Measurements from ENCODE around the gene TP53. TPM values are rescaled to one million over a fixed set of nuclear protein-coding genes. Genes with fewer than 3 reads are reported as not detected.

Gene TP53
- total RNA-seq, 1 donor from 2014 or later = 178 TPM

DNA sequence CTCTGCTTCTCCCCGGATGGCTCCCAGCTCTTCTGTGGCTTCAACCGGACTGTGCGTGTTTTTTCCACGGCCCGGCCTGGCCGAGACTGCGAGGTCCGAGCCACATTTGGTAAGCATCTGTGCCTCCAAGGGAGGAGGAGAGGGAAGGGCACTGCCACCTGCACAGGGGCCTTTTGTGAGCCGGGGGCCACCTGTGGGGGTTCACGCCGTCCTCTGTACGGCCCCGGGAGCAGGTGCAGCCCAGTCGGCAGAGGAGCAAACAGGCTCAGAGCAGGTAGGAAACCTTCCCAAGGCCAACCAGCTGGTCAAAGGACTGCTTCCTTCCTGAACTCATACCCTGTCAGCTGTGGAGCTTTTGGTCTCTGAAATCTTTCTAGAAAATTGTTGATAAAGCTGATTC lies 14.4 kb upstream of the TP53 start:
- peaks cover 18% of the 10 kb centered on the region for H3K36me3 Mint-ChIP-seq (ENCODE audit: low read depth)
- H3K4me3 Mint-ChIP-seq = no peak overlapping the region
- peaks cover 12% of the 10 kb centered on the region for H3K4me1 Mint-ChIP-seq
- intact Hi-C loops (cut with micrococcal nuclease) = no loop called here
- no peaks in the 10 kb centered on the region for H3K9me3 Mint-ChIP-seq
- no peak overlapping the region for H3K27ac Mint-ChIP-seq
- peaks cover 28% of the 10 kb centered on the region for H3K27me3 Mint-ChIP-seq
- DNase-seq = no peak

DNA sequence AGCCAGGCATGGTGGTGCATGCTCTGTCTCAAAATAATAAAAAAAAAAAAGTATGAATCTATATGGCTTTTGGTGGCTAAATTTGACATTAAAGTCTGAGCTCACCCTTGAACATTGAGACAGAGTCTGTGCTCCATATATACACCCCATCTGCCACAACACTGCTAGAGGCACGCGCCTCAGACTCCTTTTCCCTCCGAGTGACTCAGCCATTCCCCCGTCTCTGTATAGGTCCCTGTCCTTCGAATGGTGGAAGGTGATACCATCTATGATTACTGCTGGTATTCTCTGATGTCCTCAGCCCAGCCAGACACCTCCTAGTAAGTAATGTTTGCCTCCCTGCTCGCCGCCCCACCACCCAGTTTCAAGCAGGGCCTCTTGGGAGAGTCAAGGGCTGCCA lies 13.2 kb upstream of the TP53 start:
- DNase-seq = no peak
- intact Hi-C loops (cut with micrococcal nuclease) = no loop called here
- H3K27ac Mint-ChIP-seq = no peak overlapping the region
- H3K9me3 Mint-ChIP-seq = no peaks in the 10 kb centered on the region
- peaks cover 16% of the 10 kb centered on the region for H3K27me3 Mint-ChIP-seq
- H3K4me3 Mint-ChIP-seq = no peak overlapping the region
- peaks cover 10% of the 10 kb centered on the region for H3K4me1 Mint-ChIP-seq
- peaks cover 24% of the 10 kb centered on the region for H3K36me3 Mint-ChIP-seq (ENCODE audit: low read depth)

DNA sequence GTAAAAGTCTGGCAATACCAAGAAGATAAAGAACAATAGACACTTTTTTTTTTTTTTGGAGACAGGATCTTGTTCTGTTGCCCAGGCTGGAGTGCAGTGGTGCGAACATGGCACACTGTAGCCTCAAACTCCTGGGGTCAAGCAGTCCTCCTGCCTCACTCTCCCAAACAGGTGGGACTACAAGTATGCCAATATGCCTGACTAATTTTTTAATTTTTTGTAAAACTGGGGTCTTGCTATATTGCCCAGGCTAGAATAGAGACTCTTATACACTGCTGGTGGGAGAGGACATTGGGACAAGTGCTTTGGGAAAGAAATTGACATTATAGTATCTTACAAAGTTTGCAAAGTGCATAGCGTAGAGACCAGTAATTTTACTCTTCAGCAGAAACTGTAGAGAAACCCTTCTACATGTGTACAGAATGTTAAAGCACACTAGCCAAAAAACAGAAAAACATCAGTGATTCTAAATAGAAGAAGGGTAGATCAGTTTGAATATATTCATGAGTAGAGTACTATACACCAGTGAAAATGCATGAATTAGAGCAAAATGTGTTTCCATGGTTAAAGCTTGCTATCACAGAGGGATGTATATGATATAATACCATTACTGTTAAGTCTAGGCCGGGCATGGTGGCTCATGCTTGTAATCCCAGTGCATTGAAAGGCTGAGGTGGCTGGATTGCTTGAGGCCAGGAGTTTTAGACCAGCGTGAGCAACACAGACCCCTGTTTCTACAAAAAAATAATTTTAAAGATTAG lies 10.7 kb upstream of the TP53 start:
- H3K36me3 Mint-ChIP-seq (ENCODE audit: low read depth) = peaks cover 26% of the 10 kb centered on the region
- H3K4me1 Mint-ChIP-seq = peaks cover 2% of the 10 kb centered on the region
- DNase-seq = no peak
- no peak overlapping the region for H3K4me3 Mint-ChIP-seq
- no peaks in the 10 kb centered on the region for H3K9me3 Mint-ChIP-seq
- no peak overlapping the region for H3K27ac Mint-ChIP-seq
- H3K27me3 Mint-ChIP-seq = no peaks in the 10 kb centered on the region
- intact Hi-C loops (cut with micrococcal nuclease) = no loop called here

DNA sequence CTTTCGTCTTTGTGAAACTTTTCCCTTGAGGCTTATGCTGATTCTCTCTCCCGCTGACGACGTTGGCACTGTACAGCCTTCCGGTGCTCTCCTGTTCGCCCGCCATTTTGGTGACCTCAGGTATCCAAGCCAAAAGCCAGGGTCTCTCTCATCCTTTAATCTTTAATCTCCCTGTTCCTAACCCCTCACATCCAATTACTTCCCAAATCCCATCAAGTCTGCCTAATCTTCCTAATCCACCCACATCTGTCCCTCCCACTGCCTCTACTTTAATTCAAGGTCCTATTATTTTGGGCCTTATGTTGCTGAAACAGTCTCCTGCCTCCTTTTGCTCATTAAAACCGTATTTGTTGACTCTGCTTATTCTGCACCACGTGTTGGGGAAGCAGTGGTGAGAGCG lies 8.3 kb upstream of the TP53 start:
- Mint-ChIP-seq H3K9me3 (no peaks in the 10 kb centered on the region), H3K27me3 (no peaks in the 10 kb centered on the region), H3K27ac (no peak overlapping the region), H3K4me3 (no peak overlapping the region), H3K4me1 (peaks cover 2% of the 10 kb centered on the region), H3K36me3 (ENCODE audit: low read depth) (peaks cover 23% of the 10 kb centered on the region)
- intact Hi-C loops (cut with micrococcal nuclease) = no loop called here
- DNase-seq = no peak

DNA sequence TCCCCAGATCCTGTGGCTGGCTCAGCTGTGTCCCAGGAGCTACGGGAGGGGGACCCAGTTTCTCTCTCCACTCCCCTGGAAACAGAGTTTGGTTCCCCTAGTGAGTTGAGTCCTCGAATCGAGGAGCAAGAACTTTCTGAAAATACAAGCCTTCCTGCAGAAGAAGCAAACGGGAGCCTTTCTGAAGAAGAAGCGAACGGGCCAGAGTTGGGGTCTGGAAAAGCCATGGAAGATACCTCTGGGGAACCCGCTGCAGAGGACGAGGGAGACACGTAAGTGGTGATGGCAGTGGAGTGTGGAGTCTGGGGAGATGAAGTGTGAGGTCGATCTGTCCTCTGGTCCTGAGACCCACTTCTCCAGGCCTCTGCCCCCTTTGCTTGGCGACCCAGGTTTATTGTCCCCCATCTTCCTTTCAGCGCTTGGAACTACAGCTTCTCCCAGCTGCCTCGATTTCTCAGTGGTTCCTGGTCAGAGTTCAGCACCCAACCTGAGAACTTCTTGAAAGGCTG lies 1.6 kb upstream of the TP53 start:
- Mint-ChIP-seq H3K27ac (peak overlapping the region; percentile 97), H3K27me3 (no peaks in the 10 kb centered on the region), H3K4me1 (peaks cover 24% of the 10 kb centered on the region), H3K4me3 (peak overlapping the region; percentile 93), H3K9me3 (no peaks in the 10 kb centered on the region), H3K36me3 (ENCODE audit: low read depth) (peaks cover 36% of the 10 kb centered on the region)
- DNase-seq = peak; percentile 63
- intact Hi-C loops (cut with micrococcal nuclease) = loop anchor here (1.0 to 10.0 kb wide), 9 partner anchors 28 to 466 kb away; partner anchors contain the start of genes CHD3, CNTROB, CTDNEP1 and DNAH2

DNA sequence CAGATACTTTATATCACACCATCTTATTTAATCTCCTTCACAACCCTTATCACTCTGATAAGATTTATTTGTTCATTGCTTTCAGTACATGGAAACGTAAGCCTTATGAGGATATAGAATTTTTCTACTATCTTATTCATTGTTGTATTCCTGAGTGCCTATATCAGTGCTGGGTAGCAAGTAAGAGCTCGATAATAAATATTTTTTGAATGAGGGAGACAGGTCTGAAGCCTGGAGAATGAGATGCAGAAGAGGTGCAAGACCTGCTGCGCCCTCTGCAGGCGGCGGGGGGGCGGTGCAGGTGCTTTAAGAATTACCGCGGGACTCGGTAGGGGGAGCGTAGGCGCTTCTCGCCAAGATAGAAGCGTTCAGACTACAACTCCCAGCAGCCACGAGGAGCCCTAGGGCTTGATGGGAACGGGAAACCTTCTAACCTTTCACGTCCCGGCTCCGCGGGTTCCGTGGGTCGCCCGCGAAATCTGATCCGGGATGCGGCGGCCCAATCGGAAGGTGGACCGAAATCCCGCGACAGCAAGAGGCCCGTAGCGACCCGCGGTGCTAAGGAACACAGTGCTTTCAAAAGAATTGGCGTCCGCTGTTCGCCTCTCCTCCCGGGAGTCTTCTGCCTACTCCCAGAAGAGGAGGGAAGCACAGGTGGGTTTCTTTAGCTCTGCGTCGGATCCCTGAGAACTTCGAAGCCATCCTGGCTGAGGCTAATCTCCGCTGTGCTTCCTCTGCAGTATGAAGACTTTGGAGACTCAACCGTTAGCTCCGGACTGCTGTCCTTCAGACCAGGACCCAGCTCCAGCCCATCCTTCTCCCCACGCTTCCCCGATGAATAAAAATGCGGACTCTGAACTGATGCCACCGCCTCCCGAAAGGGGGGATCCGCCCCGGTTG lies 868 bp upstream of the TP53 start, which contains the start of gene WRAP53:
WRAP53 (plus strand) TSS at position 570 of the 900 bp plus-strand sequence; CDS start at position 742, 172 bp downstream.
- Mint-ChIP-seq H3K9me3 (no peaks in the 10 kb centered on the region), H3K27ac (peak within 1 kb of the TSS; percentile 97), H3K36me3 (ENCODE audit: low read depth) (peaks cover 33% of the 10 kb centered on the region), H3K4me1 (peaks cover 24% of the 10 kb centered on the region), H3K27me3 (no peaks in the 10 kb centered on the region), H3K4me3 (peak within 1 kb of the TSS; percentile 93)
- intact Hi-C loops (cut with micrococcal nuclease) = loop anchor here (1.0 to 10.0 kb wide), 14 partner anchors 29 to 467 kb away; partner anchors contain the start of genes CHD3, CNTROB, CTDNEP1 and DNAH2
- DNase-seq = peak; percentile 99

DNA sequence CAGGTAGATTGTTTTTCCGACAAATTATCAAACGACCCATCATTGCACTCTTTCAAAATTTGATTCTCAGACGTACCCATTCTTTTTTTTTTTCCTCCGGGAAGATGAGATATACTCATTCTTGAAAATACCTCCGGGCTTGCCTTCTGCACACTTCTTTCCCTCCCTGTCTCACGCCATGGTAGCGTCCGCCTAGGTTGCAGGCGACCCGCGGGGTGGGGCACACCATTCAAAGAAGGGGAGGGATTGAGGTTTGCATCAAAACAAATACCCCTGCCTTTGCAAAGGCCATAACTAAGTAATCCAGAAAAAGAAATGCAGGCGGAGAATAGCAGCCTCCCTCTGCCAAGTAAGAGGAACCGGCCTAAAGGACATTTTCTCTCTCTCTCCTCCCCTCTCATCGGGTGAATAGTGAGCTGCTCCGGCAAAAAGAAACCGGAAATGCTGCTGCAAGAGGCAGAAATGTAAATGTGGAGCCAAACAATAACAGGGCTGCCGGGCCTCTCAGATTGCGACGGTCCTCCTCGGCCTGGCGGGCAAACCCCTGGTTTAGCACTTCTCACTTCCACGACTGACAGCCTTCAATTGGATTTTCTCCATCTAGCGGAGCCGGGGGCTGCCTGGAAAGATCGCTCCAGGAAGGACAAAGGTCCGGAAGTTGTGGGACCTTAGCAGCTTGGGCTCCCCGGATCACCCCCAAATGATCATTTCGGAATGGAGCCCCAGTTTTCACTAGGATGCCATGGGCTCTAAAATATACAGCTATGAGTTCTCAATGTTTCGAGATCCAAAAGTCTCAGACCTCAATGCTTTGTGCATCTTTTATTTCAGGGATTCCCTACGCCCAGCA lies 843 bp downstream of the TP53 start:
- intact Hi-C loops (cut with micrococcal nuclease) = loop anchor here (1.0 to 10.0 kb wide), 14 partner anchors 36 to 468 kb away; partner anchors contain the start of genes ATP1B2, CHD3, CNTROB and CTDNEP1
- peak overlapping the region; percentile 97 for H3K27ac Mint-ChIP-seq
- peak; percentile 94 for DNase-seq
- H3K9me3 Mint-ChIP-seq = no peaks in the 10 kb centered on the region
- no peaks in the 10 kb centered on the region for H3K27me3 Mint-ChIP-seq
- peaks cover 35% of the 10 kb centered on the region for H3K36me3 Mint-ChIP-seq (ENCODE audit: low read depth)
- peak overlapping the region; percentile 93 for H3K4me3 Mint-ChIP-seq
- peaks cover 28% of the 10 kb centered on the region for H3K4me1 Mint-ChIP-seq

DNA sequence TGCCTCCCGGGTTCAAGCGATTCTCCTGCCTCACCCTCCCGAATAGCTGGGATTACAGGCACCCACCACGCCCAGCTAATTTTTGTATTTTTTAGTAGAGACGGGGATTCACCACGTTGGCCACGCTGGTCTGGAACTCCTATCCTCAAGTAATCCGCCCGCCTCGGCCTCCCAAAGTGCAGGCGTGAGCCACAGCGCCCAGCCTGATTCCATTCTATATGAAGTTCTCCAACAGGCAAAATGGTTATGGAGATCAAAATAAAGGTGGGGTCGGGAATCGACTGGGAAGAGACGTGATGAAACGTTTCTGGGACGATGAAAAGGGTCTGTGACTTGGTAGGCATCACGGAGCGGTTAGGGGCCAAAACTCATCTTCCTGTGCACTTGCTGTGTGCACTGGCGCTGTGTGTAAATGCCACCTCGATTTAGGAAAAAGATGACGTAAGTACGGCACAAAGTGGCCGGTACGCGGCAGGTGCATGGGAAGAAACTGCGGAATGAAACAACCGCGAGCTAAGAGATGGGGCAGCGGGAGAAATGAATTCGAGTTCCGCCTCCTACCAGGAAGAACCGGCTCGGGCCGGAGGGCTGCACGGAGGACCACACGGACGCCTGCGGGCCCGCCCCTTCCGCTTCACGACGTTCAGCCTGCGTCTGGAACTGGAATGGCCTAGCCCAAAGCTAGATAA lies 1.6 kb downstream of the TP53 start:
- Mint-ChIP-seq H3K27me3 (no peaks in the 10 kb centered on the region), H3K4me1 (peaks cover 28% of the 10 kb centered on the region), H3K27ac (peak overlapping the region; percentile 97), H3K36me3 (ENCODE audit: low read depth) (peaks cover 32% of the 10 kb centered on the region), H3K9me3 (no peaks in the 10 kb centered on the region), H3K4me3 (peak overlapping the region; percentile 93)
- intact Hi-C loops (cut with micrococcal nuclease) = loop anchor here (1.0 to 10.0 kb wide), 12 partner anchors 35 to 469 kb away; partner anchors contain the start of genes ATP1B2, CHD3, CNTROB and CTDNEP1
- DNase-seq = peak; percentile 97

DNA sequence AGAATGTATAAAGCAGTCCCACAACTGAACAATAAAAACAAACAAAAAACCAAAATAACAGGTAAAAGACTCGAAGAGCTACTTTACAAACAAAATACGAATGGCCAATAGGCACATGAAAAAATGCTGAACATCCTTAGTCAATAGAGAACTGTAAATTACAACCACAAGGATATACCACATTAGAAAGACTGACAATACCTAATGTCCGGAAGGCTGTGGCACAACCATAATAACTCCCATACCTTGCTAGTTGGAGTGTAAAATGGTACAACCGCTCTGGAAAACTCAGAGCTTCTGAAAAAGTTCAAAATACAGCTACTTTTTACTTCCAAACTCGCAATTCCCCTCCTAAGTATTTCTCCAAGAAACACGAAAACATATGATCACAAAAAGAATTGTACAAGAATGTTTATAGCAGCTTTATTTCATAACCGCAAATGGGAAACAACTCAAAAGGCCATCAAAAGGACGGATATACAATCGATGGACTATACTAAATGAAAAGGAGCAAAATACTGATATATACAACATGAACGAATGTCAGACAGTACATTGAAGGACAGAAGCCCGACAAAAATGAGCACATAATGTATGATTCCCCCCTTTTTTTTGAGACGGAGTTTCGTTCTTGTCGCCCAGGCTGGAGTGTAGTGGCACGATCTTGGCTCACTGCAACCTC lies 2.3 kb downstream of the TP53 start:
- Mint-ChIP-seq H3K27me3 (no peaks in the 10 kb centered on the region), H3K9me3 (no peaks in the 10 kb centered on the region), H3K27ac (peak overlapping the region; percentile 97), H3K4me1 (peaks cover 24% of the 10 kb centered on the region), H3K4me3 (peak overlapping the region; percentile 93), H3K36me3 (ENCODE audit: low read depth) (peaks cover 29% of the 10 kb centered on the region)
- intact Hi-C loops (cut with micrococcal nuclease) = loop anchor here (5.0 to 10.0 kb wide), 5 partner anchors 202 to 470 kb away; partner anchors contain the start of genes CHD3, CNTROB, CTDNEP1 and ELP5
- no peak for DNase-seq

DNA sequence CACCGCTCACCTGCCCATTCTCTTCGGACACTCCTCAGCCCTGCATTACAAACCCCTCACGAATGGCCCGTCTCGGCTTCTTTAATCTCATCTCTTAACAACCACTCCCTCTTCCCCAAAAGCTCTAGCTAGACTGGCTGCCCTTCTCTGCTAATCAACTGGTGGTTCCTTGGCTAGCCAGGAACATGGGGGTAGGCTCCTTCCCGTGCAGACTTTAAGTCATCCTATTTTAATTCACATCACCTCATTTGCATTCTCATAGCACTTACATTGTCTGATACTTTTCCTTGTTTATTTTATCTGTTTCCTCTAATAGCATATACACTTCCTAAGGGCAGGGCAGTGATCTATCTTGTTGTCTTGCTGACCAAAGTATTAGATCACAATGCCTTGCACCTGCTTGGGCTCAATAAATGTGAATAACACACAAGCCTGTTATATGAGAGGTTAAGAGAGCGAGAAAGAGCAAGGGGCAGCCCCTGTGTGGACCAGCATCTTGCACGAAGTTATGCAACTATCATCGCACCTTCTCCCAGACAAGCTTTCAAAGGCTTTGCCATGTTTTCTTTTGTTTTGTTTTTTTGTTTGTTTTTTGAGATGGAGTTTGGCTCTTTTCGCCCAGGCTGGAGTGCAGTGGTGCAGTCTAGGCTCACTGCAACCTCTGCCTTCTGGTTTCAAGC lies 9.8 kb downstream of the TP53 start:
- DNase-seq = no peak
- Mint-ChIP-seq H3K27ac (no peak overlapping the region), H3K4me3 (no peak overlapping the region), H3K9me3 (peaks cover 7% of the 10 kb centered on the region), H3K36me3 (ENCODE audit: low read depth) (peaks cover 49% of the 10 kb centered on the region), H3K4me1 (peaks cover 7% of the 10 kb centered on the region), H3K27me3 (no peaks in the 10 kb centered on the region)
- intact Hi-C loops (cut with micrococcal nuclease) = no loop called here

DNA sequence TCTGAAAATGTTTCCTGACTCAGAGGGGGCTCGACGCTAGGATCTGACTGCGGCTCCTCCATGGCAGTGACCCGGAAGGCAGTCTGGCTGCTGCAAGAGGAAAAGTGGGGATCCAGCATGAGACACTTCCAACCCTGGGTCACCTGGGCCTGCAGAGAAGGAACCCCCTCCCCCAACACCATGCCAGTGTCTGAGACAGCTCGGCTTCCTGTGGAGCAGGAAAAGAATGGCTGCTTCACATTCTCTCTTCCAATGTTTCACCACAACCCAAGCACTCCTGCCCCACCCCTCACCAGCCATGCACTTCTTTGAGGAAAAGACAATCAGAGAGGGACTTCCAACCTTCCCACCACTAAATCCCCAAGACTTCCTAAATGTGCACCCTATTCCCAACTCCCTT lies 10.8 kb downstream of the TP53 start:
- no peaks in the 10 kb centered on the region for H3K27me3 Mint-ChIP-seq
- H3K27ac Mint-ChIP-seq = no peak overlapping the region
- intact Hi-C loops (cut with micrococcal nuclease) = no loop called here
- peaks cover 51% of the 10 kb centered on the region for H3K36me3 Mint-ChIP-seq (ENCODE audit: low read depth)
- peaks cover 6% of the 10 kb centered on the region for H3K4me1 Mint-ChIP-seq
- peaks cover 7% of the 10 kb centered on the region for H3K9me3 Mint-ChIP-seq
- no peak for DNase-seq
- H3K4me3 Mint-ChIP-seq = no peak overlapping the region

DNA sequence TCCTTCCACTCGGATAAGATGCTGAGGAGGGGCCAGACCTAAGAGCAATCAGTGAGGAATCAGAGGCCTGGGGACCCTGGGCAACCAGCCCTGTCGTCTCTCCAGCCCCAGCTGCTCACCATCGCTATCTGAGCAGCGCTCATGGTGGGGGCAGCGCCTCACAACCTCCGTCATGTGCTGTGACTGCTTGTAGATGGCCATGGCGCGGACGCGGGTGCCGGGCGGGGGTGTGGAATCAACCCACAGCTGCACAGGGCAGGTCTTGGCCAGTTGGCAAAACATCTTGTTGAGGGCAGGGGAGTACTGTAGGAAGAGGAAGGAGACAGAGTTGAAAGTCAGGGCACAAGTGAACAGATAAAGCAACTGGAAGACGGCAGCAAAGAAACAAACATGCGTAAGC lies 12.4 kb downstream of the TP53 start:
- intact Hi-C loops (cut with micrococcal nuclease) = no loop called here
- Mint-ChIP-seq H3K9me3 (peaks cover 7% of the 10 kb centered on the region), H3K27ac (no peak overlapping the region), H3K4me1 (peaks cover 6% of the 10 kb centered on the region), H3K4me3 (no peak overlapping the region), H3K36me3 (ENCODE audit: low read depth) (peaks cover 57% of the 10 kb centered on the region), H3K27me3 (no peaks in the 10 kb centered on the region)
- DNase-seq = no peak

All from activated CD4-positive, alpha-beta T cell treated with anti-CD3 and anti-CD28 coated beads, Interleukin-2, amount 10 ng/mL, durations not matched to agents 24 days and 14 days (primary cell).